Body of pancreas (tissue), 4 donors: ENCODE results near the gene ATP11A.
A peak's percentile ranks its signal among the peaks of the same experiment; 100 is the strongest.

Source experiments
- POLR2A ChIP-seq, 3 donors: fragments of 450-650 bp; IDR thresholded peaks; one replicate each; pipeline ENCODE4 v1.6.1; 2016; ENCODE audit warnings: antibody characterized with exemption in 3 of 3, mild to moderate bottlenecking in 2 of 3
- TF ChIP-seq, protein P1 (sequence below), 7 experiments: fragments of 450-650 bp in 4 of 7; fragments of 200-600 bp in 3 of 7; sonication (generic) in 3 of 7; IDR thresholded peaks; one replicate each; pipeline ENCODE4 v1.5.1; 2016 to 2019; ENCODE audit warnings: antibody characterized with exemption in 7 of 7

DNA sequence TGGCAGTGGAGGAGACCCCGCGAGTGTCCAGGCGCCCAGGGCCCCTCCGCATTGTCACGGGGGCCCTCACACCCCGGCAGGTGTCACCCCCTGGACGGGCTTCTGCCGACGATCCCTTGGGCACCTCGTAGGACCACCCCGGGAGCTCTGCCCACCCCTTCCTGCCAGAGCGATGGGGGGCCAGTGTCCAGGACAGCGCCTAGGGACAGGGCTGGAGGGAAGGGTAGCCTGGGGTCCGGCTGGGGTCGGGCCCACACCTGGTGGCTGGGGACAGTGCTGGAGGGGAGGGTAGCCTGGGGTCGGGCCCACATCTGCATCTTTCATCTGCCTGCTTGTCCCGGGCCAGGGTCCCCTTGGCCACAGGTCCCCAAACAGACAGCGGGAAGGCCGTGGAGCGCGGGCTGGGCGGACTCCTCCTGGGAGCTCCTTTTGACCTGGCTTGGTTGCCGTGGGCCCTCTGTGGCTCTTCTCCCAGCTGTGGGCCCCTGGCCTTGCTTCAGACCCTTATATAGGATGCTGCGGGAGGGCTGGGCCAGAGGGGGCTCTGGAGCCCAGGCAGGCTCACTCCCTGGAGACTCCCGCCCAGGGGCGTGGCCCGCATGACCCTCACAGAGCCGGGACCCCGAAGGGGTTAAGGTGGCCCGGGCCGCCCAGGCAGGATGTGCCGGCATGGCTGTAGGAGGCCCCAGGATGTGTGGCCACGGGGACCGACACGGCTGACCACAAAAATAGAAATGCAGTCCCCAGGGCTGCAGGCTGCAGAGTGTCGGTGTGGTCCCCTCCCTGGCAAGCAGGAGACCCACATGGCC is 205.0 kb downstream of the ATP11A start:
- TF ChIP-seq, protein P1, sequence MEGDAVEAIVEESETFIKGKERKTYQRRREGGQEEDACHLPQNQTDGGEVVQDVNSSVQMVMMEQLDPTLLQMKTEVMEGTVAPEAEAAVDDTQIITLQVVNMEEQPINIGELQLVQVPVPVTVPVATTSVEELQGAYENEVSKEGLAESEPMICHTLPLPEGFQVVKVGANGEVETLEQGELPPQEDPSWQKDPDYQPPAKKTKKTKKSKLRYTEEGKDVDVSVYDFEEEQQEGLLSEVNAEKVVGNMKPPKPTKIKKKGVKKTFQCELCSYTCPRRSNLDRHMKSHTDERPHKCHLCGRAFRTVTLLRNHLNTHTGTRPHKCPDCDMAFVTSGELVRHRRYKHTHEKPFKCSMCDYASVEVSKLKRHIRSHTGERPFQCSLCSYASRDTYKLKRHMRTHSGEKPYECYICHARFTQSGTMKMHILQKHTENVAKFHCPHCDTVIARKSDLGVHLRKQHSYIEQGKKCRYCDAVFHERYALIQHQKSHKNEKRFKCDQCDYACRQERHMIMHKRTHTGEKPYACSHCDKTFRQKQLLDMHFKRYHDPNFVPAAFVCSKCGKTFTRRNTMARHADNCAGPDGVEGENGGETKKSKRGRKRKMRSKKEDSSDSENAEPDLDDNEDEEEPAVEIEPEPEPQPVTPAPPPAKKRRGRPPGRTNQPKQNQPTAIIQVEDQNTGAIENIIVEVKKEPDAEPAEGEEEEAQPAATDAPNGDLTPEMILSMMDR (IDR thresholded peaks at IDR 0.05) = no peak
- TF ChIP-seq POLR2A (IDR thresholded peaks at IDR 0.05) = peak in 1 of 3 donors; percentile 20
